Calu3 (cell line): ENCODE results near the gene TRPC4. TPM values are rescaled to one million over a fixed set of nuclear protein-coding genes. Genes with fewer than 3 reads are reported as not detected.

Experiments used
- BruUV-seq: library from RNA; stranded (reverse); fragments of 400-500 nt; replicated peaks from 2 replicates; lab custom pipeline; 2021; lab: Mats Ljungman, UMichigan
- CTCF ChIA-PET: fragments of 300-600 bp; sonication (Branson Sonifier 250); formaldehyde crosslinking; loops from one replicate; lab custom pipeline; 2022; ENCODE audit warnings: antibody characterized with exemption; lab: Charles Lee
- DNase-seq: peaks from one replicate; pipeline ENCODE4 v3.0.0; 2022
- H3K27ac Mint-ChIP-seq: one replicate; pipeline ENCODE4 v1.8.0; 2022; ENCODE audit warnings: mixed read lengths; ENCODE audit not compliant: unreplicated experiment
- H3K27me3 Mint-ChIP-seq: one replicate; pipeline ENCODE4 v1.8.0; 2022; ENCODE audit warnings: mixed read lengths; ENCODE audit not compliant: unreplicated experiment
- H3K36me3 Mint-ChIP-seq: one replicate; pipeline ENCODE4 v1.8.0; 2022; ENCODE audit warnings: mild to moderate bottlenecking, moderate library complexity, mixed read lengths; ENCODE audit not compliant: insufficient read depth, unreplicated experiment
- H3K4me1 Mint-ChIP-seq: one replicate; pipeline ENCODE4 v1.8.0; 2022; ENCODE audit warnings: mild to moderate bottlenecking, low read depth, mixed read lengths; ENCODE audit not compliant: unreplicated experiment
- H3K4me3 Mint-ChIP-seq: one replicate; pipeline ENCODE4 v1.8.0; 2022; ENCODE audit warnings: mild to moderate bottlenecking, low read depth, moderate library complexity, mixed read lengths; ENCODE audit not compliant: unreplicated experiment
- H3K9me3 Mint-ChIP-seq: one replicate; pipeline ENCODE4 v1.8.0; 2022; ENCODE audit warnings: low read depth, mixed read lengths; ENCODE audit not compliant: unreplicated experiment
- intact Hi-C: fragments of 100-400 bp; cut with micrococcal nuclease; formaldehyde crosslinking; loops from one replicate; pipeline ENCODE4 v1.10.0; 2022; ENCODE audit not compliant: unreplicated experiment
- total RNA-seq: library from RNA; stranded (reverse); gene quantifications from 2 replicates; pipeline ENCODE4 v1.2.3, GENCODE V29; 2022
- TF ChIP-seq, protein P1 (sequence below): fragments of 200-600 bp; IDR thresholded peaks from one replicate; pipeline ENCODE4 v1.8.0; 2022; ENCODE audit warnings: antibody characterized with exemption; ENCODE audit not compliant: unreplicated experiment

TRPC4 gene
- total RNA-seq, 1 experiment from 2014 or later: not detected

DNA sequence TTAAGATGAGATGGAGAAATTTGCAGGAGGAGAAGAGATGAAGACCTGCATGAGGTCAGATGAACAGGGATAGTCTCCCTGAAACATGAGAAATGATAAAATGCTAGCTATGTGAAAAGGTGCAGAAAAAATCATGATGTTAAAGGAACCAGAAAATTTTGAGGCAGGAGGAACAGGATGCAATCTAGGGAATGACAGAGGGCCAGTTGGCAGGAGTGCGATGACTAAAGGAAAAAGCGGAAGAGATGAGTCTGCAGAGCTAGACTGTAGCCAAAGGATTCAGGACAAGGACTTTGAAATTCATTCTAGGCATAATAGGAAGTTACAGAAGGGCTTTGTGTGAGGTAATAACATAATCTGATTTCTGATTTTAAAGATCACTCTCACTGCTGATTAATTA, 77.9 kb downstream of the TRPC4 start:
- TF ChIP-seq, protein P1, sequence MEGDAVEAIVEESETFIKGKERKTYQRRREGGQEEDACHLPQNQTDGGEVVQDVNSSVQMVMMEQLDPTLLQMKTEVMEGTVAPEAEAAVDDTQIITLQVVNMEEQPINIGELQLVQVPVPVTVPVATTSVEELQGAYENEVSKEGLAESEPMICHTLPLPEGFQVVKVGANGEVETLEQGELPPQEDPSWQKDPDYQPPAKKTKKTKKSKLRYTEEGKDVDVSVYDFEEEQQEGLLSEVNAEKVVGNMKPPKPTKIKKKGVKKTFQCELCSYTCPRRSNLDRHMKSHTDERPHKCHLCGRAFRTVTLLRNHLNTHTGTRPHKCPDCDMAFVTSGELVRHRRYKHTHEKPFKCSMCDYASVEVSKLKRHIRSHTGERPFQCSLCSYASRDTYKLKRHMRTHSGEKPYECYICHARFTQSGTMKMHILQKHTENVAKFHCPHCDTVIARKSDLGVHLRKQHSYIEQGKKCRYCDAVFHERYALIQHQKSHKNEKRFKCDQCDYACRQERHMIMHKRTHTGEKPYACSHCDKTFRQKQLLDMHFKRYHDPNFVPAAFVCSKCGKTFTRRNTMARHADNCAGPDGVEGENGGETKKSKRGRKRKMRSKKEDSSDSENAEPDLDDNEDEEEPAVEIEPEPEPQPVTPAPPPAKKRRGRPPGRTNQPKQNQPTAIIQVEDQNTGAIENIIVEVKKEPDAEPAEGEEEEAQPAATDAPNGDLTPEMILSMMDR: no peak
- intact Hi-C loops: no loop called here
- CTCF ChIA-PET: no interaction called here
- no peak for DNase-seq
- Mint-ChIP-seq H3K4me3 (no peak overlapping the region), H3K4me1 (no peaks in the 10 kb centered on the region), H3K27ac (no peak overlapping the region), H3K9me3 (no peaks in the 10 kb centered on the region), H3K27me3 (no peaks in the 10 kb centered on the region), H3K36me3 (no peaks in the 10 kb centered on the region)
- BruUV-seq: no TSS peak

DNA sequence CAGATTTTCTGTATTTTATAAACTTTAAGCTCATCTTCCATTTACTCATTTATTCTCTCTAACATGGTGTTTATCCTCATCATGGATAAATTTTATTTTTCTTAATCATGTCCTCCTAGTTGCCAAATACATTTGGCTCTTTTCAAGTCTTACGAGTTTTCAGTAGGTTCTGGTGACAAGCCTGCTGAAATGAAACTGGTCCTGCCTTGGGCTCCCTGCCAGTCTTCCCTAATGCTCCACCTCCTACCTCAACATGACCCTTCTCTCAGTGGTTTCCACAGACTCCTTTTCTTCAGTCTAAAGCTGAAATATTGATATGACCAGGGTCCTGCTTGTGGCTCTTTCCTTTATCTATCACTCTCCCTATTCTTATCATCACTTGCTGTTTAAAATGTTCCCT, 81.2 kb downstream of the TRPC4 start:
- TF ChIP-seq, protein P1: no peak
- Mint-ChIP-seq H3K36me3 (no peaks in the 10 kb centered on the region), H3K4me1 (no peaks in the 10 kb centered on the region), H3K4me3 (no peak overlapping the region), H3K9me3 (no peaks in the 10 kb centered on the region), H3K27ac (no peak overlapping the region), H3K27me3 (no peaks in the 10 kb centered on the region)
- BruUV-seq: no TSS peak
- CTCF ChIA-PET: no interaction called here
- intact Hi-C loops: no loop called here
- DNase-seq: no peak

DNA sequence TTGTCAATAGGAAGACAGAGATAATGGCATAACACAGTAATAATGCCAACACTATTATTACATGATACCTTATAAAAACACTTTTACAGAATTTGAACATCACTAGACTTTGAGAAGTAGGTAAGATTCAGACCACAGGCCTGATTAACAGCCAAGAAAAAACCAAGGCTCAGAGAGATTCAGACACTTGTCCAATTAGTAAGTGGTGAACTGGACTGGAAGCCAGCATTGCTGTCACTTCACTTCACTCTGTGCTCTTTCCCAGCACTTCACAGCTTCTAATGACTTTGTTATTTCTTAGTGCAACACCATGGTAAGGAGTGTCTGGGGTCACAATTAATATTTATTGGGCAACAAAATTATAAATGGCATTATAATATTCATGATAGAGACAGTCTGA, 91.9 kb downstream of the TRPC4 start:
- no peak for DNase-seq
- no TSS peak for BruUV-seq
- intact Hi-C loops: no loop called here
- H3K9me3 Mint-ChIP-seq: no peaks in the 10 kb centered on the region
- no peaks in the 10 kb centered on the region for H3K27me3 Mint-ChIP-seq
- H3K4me3 Mint-ChIP-seq: no peak overlapping the region
- H3K27ac Mint-ChIP-seq: no peak overlapping the region
- no peaks in the 10 kb centered on the region for H3K36me3 Mint-ChIP-seq
- CTCF ChIA-PET: no interaction called here
- TF ChIP-seq, protein P1: no peak
- H3K4me1 Mint-ChIP-seq: no peaks in the 10 kb centered on the region

DNA sequence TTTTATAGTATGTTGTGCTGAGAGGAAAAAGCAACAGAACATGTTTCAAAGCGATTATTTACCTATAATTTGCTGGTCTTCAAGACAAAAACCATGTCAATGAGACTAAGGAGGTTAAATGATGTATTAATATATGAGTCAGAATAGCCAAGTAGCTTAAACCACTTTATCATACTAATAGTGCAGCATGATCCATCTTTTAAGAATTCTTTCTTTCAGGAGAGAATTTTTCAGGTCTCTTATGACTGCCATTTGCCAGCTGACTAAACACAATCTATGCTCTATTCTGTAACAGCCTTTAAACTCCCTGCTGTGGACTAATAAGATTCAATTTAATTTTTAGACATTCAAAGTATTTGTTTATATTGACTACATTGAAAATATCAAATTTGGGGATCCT, 93.7 kb downstream of the TRPC4 start:
- Mint-ChIP-seq H3K4me3 (no peak overlapping the region), H3K4me1 (no peaks in the 10 kb centered on the region), H3K9me3 (no peaks in the 10 kb centered on the region), H3K36me3 (no peaks in the 10 kb centered on the region), H3K27me3 (no peaks in the 10 kb centered on the region), H3K27ac (no peak overlapping the region)
- BruUV-seq: no TSS peak
- intact Hi-C loops: no loop called here
- CTCF ChIA-PET: no interaction called here
- TF ChIP-seq, protein P1: no peak
- DNase-seq: no peak
